ENCODE measurements around the gene HHLA2.

DNA sequence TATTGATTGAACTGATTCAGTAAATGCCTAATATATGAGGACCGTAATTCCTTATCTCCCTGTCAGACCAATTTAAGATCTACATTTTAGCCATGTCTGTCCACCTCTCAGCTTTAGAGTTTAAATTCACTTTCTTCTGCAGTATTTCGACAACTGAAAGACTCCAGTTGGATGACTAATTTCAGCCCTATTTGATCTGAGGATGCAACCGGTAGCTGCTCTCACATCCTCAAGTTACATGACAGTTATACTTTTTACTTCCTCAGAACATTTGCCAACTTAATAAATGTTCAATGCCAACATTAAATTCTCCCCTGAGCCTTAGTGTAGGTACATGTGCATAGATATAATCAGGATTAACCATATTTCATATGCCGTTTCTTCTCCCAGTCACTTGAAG is 2.5 kb upstream of the HHLA2 start:
- TF ChIP-seq, protein P1, sequence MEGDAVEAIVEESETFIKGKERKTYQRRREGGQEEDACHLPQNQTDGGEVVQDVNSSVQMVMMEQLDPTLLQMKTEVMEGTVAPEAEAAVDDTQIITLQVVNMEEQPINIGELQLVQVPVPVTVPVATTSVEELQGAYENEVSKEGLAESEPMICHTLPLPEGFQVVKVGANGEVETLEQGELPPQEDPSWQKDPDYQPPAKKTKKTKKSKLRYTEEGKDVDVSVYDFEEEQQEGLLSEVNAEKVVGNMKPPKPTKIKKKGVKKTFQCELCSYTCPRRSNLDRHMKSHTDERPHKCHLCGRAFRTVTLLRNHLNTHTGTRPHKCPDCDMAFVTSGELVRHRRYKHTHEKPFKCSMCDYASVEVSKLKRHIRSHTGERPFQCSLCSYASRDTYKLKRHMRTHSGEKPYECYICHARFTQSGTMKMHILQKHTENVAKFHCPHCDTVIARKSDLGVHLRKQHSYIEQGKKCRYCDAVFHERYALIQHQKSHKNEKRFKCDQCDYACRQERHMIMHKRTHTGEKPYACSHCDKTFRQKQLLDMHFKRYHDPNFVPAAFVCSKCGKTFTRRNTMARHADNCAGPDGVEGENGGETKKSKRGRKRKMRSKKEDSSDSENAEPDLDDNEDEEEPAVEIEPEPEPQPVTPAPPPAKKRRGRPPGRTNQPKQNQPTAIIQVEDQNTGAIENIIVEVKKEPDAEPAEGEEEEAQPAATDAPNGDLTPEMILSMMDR (IDR thresholded peaks at IDR 0.05) = no peak
- no peak for TF ChIP-seq POLR2A (IDR thresholded peaks at IDR 0.05)
- no peak for TF ChIP-seq POLR2AphosphoS5 (IDR thresholded peaks at IDR 0.05)

Measured in prostate gland (tissue), 2 donors.